Hepatocyte (in vitro differentiated cells): ENCODE results near the gene TPBGL.

Experiments used
- CTCF ChIP-seq: fragments of 200-600 bp; sonication (generic); IDR thresholded peaks from 2 replicates; pipeline ENCODE4 v1.5.1; 2016; ENCODE audit warnings: antibody characterized with exemption, mild to moderate bottlenecking; ENCODE audit not compliant: poor library complexity
- EZH2 ChIP-seq: fragments of 200-600 bp; sonication (generic); IDR thresholded peaks from 2 replicates; pipeline ENCODE4 v1.6.1; 2016; ENCODE audit warnings: antibody characterized with exemption, mild to moderate bottlenecking, borderline replicate concordance
- EZH2phosphoT487 ChIP-seq: fragments of 200-600 bp; sonication (generic); IDR thresholded peaks from one replicate; pipeline ENCODE4 v1.6.1; 2018; ENCODE audit warnings: antibody characterized with exemption, mild to moderate bottlenecking, low read depth, moderate library complexity; ENCODE audit not compliant: unreplicated experiment, severe bottlenecking

DNA sequence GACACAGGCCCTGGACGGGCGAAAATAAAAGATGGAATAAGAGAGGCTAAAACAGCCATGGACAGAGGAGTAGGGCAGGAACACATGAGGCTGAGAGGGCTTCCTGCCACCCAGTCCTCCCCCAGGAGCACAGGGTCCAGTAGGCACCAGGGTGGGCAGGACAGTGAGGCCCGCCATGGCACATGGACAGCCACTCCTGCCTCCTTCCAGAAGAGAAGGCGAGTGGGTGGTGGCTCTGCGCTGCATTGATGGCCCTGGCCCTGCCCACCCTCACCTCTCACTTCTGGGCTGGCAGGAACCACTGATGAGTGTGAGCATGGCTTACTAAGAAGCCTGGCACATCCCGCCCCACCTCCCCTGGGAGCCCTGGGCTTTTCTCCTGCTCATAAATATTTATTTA lies 51.2 kb downstream of the TPBGL start:
- no peak for TF ChIP-seq CTCF
- no peak for TF ChIP-seq EZH2phosphoT487
- TF ChIP-seq EZH2: no peak
